H9 (cell line): ENCODE measurements around the gene EVI5. TPM values are rescaled to one million over a fixed set of nuclear protein-coding genes. Genes with fewer than 3 reads are reported as not detected.

ENCODE experiments used
- DNase-seq: peaks from one replicate; pipeline ENCODE4 v3.0.0-alpha.2; 2017
- H2AFZ ChIP-seq: one replicate; pipeline ENCODE4 v1.6.1; 2013; ENCODE audit warnings: mild to moderate bottlenecking, low read length, control low read depth, moderate library complexity
- H2AK5ac ChIP-seq: 2 replicates; pipeline ENCODE4 v1.6.1; 2013; ENCODE audit warnings: low read length, control low read depth, mixed read lengths; ENCODE audit not compliant: insufficient read length
- H2BK120ac ChIP-seq: one replicate; pipeline ENCODE4 v1.6.1; 2013; ENCODE audit warnings: low read depth, mild to moderate bottlenecking, low read length, control low read depth, inconsistent platforms; ENCODE audit not compliant: poor library complexity, severe bottlenecking
- H2BK12ac ChIP-seq: 2 replicates; pipeline ENCODE4 v1.6.1; 2013; ENCODE audit warnings: low read length, control low read depth, mixed read lengths, low read depth; ENCODE audit not compliant: insufficient read length
- H2BK15ac ChIP-seq: 2 replicates; pipeline ENCODE4 v1.6.1; 2013; ENCODE audit warnings: low read depth, low read length, control low read depth
- H2BK20ac ChIP-seq: one replicate; pipeline ENCODE4 v1.6.1; 2013; ENCODE audit warnings: low read depth, mild to moderate bottlenecking, low read length, control low read depth, inconsistent platforms; ENCODE audit not compliant: poor library complexity, severe bottlenecking
- H2BK5ac ChIP-seq: 2 replicates; pipeline ENCODE4 v1.6.1; 2013; ENCODE audit warnings: low read length, control low read depth, mixed read lengths; ENCODE audit not compliant: insufficient read length
- H3K14ac ChIP-seq: 2 replicates; pipeline ENCODE4 v1.6.1; 2013; ENCODE audit warnings: low read length, control low read depth; ENCODE audit not compliant: insufficient read depth
- H3K18ac ChIP-seq: 2 replicates; pipeline ENCODE4 v1.6.1; 2013; ENCODE audit warnings: low read depth, mild to moderate bottlenecking, mixed read lengths, low read length, control low read depth; ENCODE audit not compliant: insufficient read length
- H3K23ac ChIP-seq: 2 replicates; pipeline ENCODE4 v1.6.1; 2013; ENCODE audit warnings: low read length, control low read depth, mixed read lengths, low read depth; ENCODE audit not compliant: insufficient read length
- H3K23me2 ChIP-seq: 2 replicates; pipeline ENCODE4 v1.6.1; 2013; ENCODE audit warnings: low read depth, mild to moderate bottlenecking, mixed read lengths, low read length, control low read depth; ENCODE audit not compliant: insufficient read length, poor library complexity, severe bottlenecking
- H3K27ac ChIP-seq: 2 replicates; pipeline ENCODE4 v1.5.1; 2013; ENCODE audit warnings: low read length, control low read depth, mixed read lengths, low read depth; ENCODE audit not compliant: insufficient read length
- H3K27me3 ChIP-seq: 2 replicates; pipeline ENCODE4 v1.6.1; 2013; ENCODE audit warnings: low read length, control low read depth, inconsistent platforms; ENCODE audit not compliant: insufficient read depth
- H3K4ac ChIP-seq: 2 replicates; pipeline ENCODE4 v1.6.1; 2013; ENCODE audit warnings: low read depth, mild to moderate bottlenecking, control low read depth, inconsistent platforms, low read length, moderate library complexity
- H3K4me1 ChIP-seq: 2 replicates; pipeline ENCODE4 v1.6.1; 2013; ENCODE audit warnings: low read length, control low read depth, inconsistent platforms; ENCODE audit not compliant: insufficient read depth
- H3K4me2 ChIP-seq: 2 replicates; pipeline ENCODE4 v1.6.1; 2013; ENCODE audit warnings: low read length, control low read depth, mixed read lengths; ENCODE audit not compliant: insufficient read length, insufficient read depth
- H3K56ac ChIP-seq: 2 replicates; pipeline ENCODE4 v1.6.1; 2013; ENCODE audit warnings: low read depth, mild to moderate bottlenecking, mixed read lengths, low read length, control low read depth; ENCODE audit not compliant: insufficient read length
- H3K79me1 ChIP-seq: 2 replicates; pipeline ENCODE4 v1.6.1; 2013; ENCODE audit warnings: low read depth, mild to moderate bottlenecking, moderate library complexity, low read length, control low read depth, inconsistent platforms; ENCODE audit not compliant: insufficient read depth, poor library complexity, severe bottlenecking
- H3K79me2 ChIP-seq: 2 replicates; pipeline ENCODE4 v1.6.1; 2013; ENCODE audit warnings: low read length, control low read depth, inconsistent platforms; ENCODE audit not compliant: insufficient read depth
- H3K9ac ChIP-seq: 2 replicates; pipeline ENCODE4 v1.6.1; 2013; ENCODE audit warnings: low read length, control low read depth, mixed read lengths; ENCODE audit not compliant: insufficient read length; ENCODE audit errors: extremely low read depth
- H3K9me3 ChIP-seq: one replicate; pipeline ENCODE4 v1.6.1; 2013; ENCODE audit warnings: low read depth, low read length, inconsistent platforms; ENCODE audit not compliant: control insufficient read depth
- H3T11ph ChIP-seq: one replicate; pipeline ENCODE4 v1.6.1; 2013; ENCODE audit warnings: mild to moderate bottlenecking, low read length, control low read depth, inconsistent platforms
- H4K20me1 ChIP-seq: one replicate; pipeline ENCODE4 v1.6.1; 2013; ENCODE audit not compliant: control insufficient read depth, insufficient read length, insufficient read depth
- H4K5ac ChIP-seq: 2 replicates; pipeline ENCODE4 v1.6.1; 2013; ENCODE audit warnings: low read depth, mild to moderate bottlenecking, mixed read lengths, low read length, control low read depth; ENCODE audit not compliant: insufficient read length
- H4K8ac ChIP-seq: replicated peaks from 2 replicates; pipeline ENCODE4 v1.6.1; 2013; ENCODE audit warnings: low read length, control low read depth, mixed read lengths, low read depth; ENCODE audit not compliant: insufficient read length
- H4K91ac ChIP-seq: 2 replicates; pipeline ENCODE4 v1.6.1; 2013; ENCODE audit warnings: low read depth, mild to moderate bottlenecking, moderate library complexity, mixed read lengths, low read length, control low read depth; ENCODE audit not compliant: insufficient read length
- H3K27ac Mint-ChIP-seq, 3 experiments: 2 replicates in 2 of 3; 3 replicates in 1 of 3; pipeline ENCODE4 v1.8.0; 2020 to 2021; ENCODE audit warnings: mixed read lengths in 3 of 3, mild to moderate bottlenecking in 1 of 3, moderate library complexity in 1 of 3
- H3K27me3 Mint-ChIP-seq: 2 replicates; pipeline ENCODE4 v1.8.0; 2021; ENCODE audit warnings: low read depth, mild to moderate bottlenecking, moderate library complexity, mixed read lengths
- H3K36me3 Mint-ChIP-seq, 3 experiments: 2 replicates in 2 of 3; 3 replicates in 1 of 3; pipeline ENCODE4 v1.8.0; 2020 to 2021; ENCODE audit warnings: low read depth in 3 of 3, mixed read lengths in 3 of 3; ENCODE audit not compliant: insufficient read depth in 1 of 3
- H3K4me1 Mint-ChIP-seq, 2 experiments: 2 replicates each; pipeline ENCODE4 v1.8.0; 2020; ENCODE audit warnings: mixed read lengths in 2 of 2
- H3K4me3 Mint-ChIP-seq, 2 experiments: 2 replicates in 1 of 2; 3 replicates in 1 of 2; pipeline ENCODE4 v1.8.0; 2020 to 2021; ENCODE audit warnings: mild to moderate bottlenecking in 2 of 2, mixed read lengths in 2 of 2, moderate library complexity in 1 of 2
- H3K9me3 Mint-ChIP-seq, 2 experiments: 2 replicates in 1 of 2; 3 replicates in 1 of 2; pipeline ENCODE4 v1.8.0; 2020; ENCODE audit warnings: mild to moderate bottlenecking in 2 of 2, mixed read lengths in 2 of 2, moderate library complexity in 1 of 2
- WGBS: extraction: QIAGEN DNeasy Blood & Tissue Kit; methylation state at CpG from one replicate; pipeline ENCODE4 v1.1.7; 2013; ENCODE audit warnings: missing lambda C conversion rate, low lambda C conversion rate, mixed read lengths; ENCODE audit not compliant: insufficient read length; ENCODE audit errors: extremely low coverage; 5-methylcytosine and 5-hydroxymethylcytosine counted together
- total RNA-seq: library from RNA; stranded (reverse); gene quantifications from 2 replicates; pipeline ENCODE4 v1.2.1, GENCODE V29; 2021
- TF ChIP-seq, protein P1 (sequence below): fragments of 200-600 bp; sonication (generic); conservative IDR thresholded peaks from 3 replicates; pipeline ENCODE4 v1.8.0; 2021; ENCODE audit warnings: antibody characterized with exemption, mild to moderate bottlenecking

EVI5 gene
- total RNA-seq, 1 experiment from 2014 or later: 9.7 TPM

DNA sequence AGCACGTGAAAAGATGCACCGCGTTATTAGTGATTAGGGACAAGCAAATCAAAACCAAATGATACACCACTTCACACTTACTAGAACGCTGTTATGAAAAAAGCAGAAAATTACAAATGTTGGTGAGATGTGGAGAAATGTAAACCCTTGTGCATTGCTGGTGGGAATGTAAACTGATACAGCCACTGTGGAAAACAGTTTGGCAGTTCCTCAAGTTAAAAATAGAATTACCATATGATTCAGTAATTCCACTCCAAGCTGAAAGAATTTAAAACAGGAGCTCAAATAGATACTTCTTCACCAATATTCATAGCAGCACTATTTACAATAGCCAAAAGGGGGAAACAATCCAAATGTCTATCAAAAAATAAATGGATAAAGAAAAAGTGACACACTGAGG lies 10.3 kb upstream of the EVI5 start:
- no peak for DNase-seq
- no peak overlapping the region for H3K14ac ChIP-seq
- no peak overlapping the region for H2BK12ac ChIP-seq
- no peaks in the 10 kb centered on the region for H3K4me1 ChIP-seq
- H2AFZ ChIP-seq: no peak overlapping the region
- Mint-ChIP-seq H3K4me1 (peaks cover 29 to 33% of the 10 kb centered on the region in 2 experiments), H3K27ac (no peak overlapping the region), H3K9me3 (no peaks in the 10 kb centered on the region; a peak in 1 of 5 replicates), H3K4me3 (no peak overlapping the region), H3K36me3 (no peaks in the 10 kb centered on the region), H3K27me3 (no peaks in the 10 kb centered on the region)
- H4K91ac ChIP-seq: no peak overlapping the region
- no peak overlapping the region for H3T11ph ChIP-seq
- no peaks in the 10 kb centered on the region for H3K9me3 ChIP-seq
- no CpG with 5 or more reads among the region's 4 CpGs for WGBS
- H2BK20ac ChIP-seq: no peak overlapping the region
- H2AK5ac ChIP-seq: no peak overlapping the region
- no peaks in the 10 kb centered on the region for H3K23me2 ChIP-seq
- no peak overlapping the region for H3K18ac ChIP-seq
- H2BK120ac ChIP-seq: no peak overlapping the region
- no peak overlapping the region for H3K4ac ChIP-seq
- no peaks in the 10 kb centered on the region for H3K27me3 ChIP-seq
- no peak overlapping the region for H4K8ac ChIP-seq
- no peak overlapping the region for H3K27ac ChIP-seq
- TF ChIP-seq, protein P1, sequence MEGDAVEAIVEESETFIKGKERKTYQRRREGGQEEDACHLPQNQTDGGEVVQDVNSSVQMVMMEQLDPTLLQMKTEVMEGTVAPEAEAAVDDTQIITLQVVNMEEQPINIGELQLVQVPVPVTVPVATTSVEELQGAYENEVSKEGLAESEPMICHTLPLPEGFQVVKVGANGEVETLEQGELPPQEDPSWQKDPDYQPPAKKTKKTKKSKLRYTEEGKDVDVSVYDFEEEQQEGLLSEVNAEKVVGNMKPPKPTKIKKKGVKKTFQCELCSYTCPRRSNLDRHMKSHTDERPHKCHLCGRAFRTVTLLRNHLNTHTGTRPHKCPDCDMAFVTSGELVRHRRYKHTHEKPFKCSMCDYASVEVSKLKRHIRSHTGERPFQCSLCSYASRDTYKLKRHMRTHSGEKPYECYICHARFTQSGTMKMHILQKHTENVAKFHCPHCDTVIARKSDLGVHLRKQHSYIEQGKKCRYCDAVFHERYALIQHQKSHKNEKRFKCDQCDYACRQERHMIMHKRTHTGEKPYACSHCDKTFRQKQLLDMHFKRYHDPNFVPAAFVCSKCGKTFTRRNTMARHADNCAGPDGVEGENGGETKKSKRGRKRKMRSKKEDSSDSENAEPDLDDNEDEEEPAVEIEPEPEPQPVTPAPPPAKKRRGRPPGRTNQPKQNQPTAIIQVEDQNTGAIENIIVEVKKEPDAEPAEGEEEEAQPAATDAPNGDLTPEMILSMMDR: no peak
- H3K79me2 ChIP-seq: no peaks in the 10 kb centered on the region
- no peak overlapping the region for H3K56ac ChIP-seq
- no peak overlapping the region for H3K23ac ChIP-seq
- no peak overlapping the region for H3K9ac ChIP-seq
- H4K5ac ChIP-seq: no peak overlapping the region
- H2BK15ac ChIP-seq: no peak overlapping the region
- no peak overlapping the region for H3K4me2 ChIP-seq
- no peaks in the 10 kb centered on the region for H3K79me1 ChIP-seq
- no peak overlapping the region for H2BK5ac ChIP-seq
- H4K20me1 ChIP-seq: no peaks in the 10 kb centered on the region
